Gastroesophageal sphincter (tissue), 3 donors: ENCODE measurements around the gene HOXB4.

Experiments used
- POLR2AphosphoS5 ChIP-seq: sonication (generic); formaldehyde crosslinking; IDR thresholded peaks from one replicate; pipeline ENCODE4 v1.6.1; 2017; ENCODE audit warnings: antibody characterized with exemption
- TF ChIP-seq, protein P1 (sequence below), 4 experiments: fragments of 200-600 bp in 2 of 4; fragments of 450-650 bp in 2 of 4; sonication (generic) in 1 of 4; IDR thresholded peaks; one replicate each; pipeline ENCODE4 v1.5.1; 2017 to 2019; ENCODE audit warnings: antibody characterized with exemption in 4 of 4, mild to moderate bottlenecking in 2 of 4, moderate library complexity in 2 of 4

DNA sequence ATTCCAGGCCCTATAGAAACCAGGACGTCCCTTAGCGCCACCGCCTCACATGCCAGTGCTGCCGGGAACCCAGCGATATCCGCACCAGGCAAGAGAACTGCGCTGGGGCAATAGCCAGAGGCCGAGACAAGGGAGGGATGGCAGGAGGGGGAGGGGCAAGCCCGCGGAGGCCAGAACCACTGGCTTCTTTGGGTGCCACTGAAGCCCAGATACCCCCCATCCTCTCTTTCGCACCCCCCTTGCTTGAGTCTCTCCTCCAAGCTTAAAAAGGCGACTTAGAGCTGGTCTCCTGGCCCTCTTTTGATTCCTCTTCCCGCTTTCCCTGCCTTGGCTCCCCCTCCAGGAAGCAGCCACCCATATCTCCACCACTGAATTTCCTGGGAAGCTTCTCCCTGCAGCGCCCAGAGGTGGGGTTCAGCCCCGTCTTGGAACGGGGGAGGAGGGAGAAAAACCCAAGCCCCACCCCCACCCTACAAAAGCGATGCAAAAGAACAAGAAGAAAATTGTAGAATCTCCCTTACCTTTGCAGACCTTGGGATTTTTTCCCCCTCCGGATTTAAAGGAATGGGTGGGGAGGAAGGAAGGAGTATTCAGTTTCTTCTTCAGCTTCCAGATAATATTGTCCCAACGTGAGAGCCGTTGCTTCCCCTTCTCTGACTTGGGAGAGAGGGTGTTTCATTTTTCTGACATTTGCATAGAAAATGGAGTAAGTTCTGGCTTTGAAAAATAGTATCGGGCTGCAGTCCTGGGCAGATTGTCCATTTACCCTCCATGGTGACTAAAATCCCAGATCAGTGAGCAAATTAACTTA, 26.0 kb upstream of the HOXB4 start:
- TF ChIP-seq, protein P1, sequence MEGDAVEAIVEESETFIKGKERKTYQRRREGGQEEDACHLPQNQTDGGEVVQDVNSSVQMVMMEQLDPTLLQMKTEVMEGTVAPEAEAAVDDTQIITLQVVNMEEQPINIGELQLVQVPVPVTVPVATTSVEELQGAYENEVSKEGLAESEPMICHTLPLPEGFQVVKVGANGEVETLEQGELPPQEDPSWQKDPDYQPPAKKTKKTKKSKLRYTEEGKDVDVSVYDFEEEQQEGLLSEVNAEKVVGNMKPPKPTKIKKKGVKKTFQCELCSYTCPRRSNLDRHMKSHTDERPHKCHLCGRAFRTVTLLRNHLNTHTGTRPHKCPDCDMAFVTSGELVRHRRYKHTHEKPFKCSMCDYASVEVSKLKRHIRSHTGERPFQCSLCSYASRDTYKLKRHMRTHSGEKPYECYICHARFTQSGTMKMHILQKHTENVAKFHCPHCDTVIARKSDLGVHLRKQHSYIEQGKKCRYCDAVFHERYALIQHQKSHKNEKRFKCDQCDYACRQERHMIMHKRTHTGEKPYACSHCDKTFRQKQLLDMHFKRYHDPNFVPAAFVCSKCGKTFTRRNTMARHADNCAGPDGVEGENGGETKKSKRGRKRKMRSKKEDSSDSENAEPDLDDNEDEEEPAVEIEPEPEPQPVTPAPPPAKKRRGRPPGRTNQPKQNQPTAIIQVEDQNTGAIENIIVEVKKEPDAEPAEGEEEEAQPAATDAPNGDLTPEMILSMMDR (IDR thresholded peaks at IDR 0.05), result no peak
- TF ChIP-seq POLR2AphosphoS5, result no peak
